GM12878 (cell line): ENCODE measurements around the gene DENR. TPM values are rescaled to one million over a fixed set of nuclear protein-coding genes. Genes with fewer than 3 reads are reported as not detected.

Experiments
- ATAC-seq: fragments of 200-7000 bp; cut with Tn5 transposase; 3 replicates; pipeline ENCODE4 v1.9.1; 2020; ENCODE audit warnings: mild to moderate bottlenecking, moderate library complexity
- BruUV-seq: library from RNA; stranded (reverse); fragments of 400-500 nt; replicated peaks from 2 replicates; lab custom pipeline; 2021; lab: Mats Ljungman, UMichigan
- CTCF ChIA-PET: fragments of 300-600 bp; sonication (Branson Sonifier 250); formaldehyde crosslinking; extraction: SDS; loops from one replicate; lab custom pipeline; 2021; ENCODE audit warnings: inconsistent platforms; lab: Yijun Ruan, JAX
- POLR2A ChIA-PET: fragments of 350-600 bp; formaldehyde crosslinking; extraction: SDS; loops from one replicate; lab custom pipeline; 2021; ENCODE audit warnings: inconsistent platforms; lab: Charles Lee
- RAD21 ChIA-PET: fragments of 300-600 bp; sonication (Branson Sonifier 250); formaldehyde crosslinking; loops from one replicate; lab custom pipeline; 2023; ENCODE audit warnings: antibody characterized with exemption; ENCODE audit not compliant: unreplicated experiment; lab: Charles Lee
- SMC1A ChIA-PET: fragments of 300-600 bp; sonication (Branson Sonifier 250); formaldehyde crosslinking; loops from one replicate; lab custom pipeline; 2023; ENCODE audit not compliant: unreplicated experiment, uncharacterized antibody; lab: Charles Lee
- DNase-seq: peaks from one replicate; pipeline ENCODE4 v3.0.0-alpha.2; 2011; ENCODE audit warnings: low read depth, low spot score
- FAIRE-seq: peaks from 3 replicates; lab custom pipeline; 2011; peaks lifted over from hg19 to GRCh38; lab: Jason Lieb, UNC
- H2AFZ ChIP-seq: 2 replicates; pipeline ENCODE4 v1.6.0; 2011; ENCODE audit warnings: low read depth, low read length, control low read depth; ENCODE audit not compliant: control insufficient read depth
- H3K27ac ChIP-seq: 2 replicates; pipeline ENCODE4 v1.5.1; 2011; ENCODE audit warnings: control low read depth; ENCODE audit not compliant: control insufficient read depth, insufficient read depth
- H3K27me3 ChIP-seq, 2 experiments: replicated peaks in 1 of 2; 2 replicates each; pipeline versions ENCODE4 v1.6.0 to v1.6.1; 2011; ENCODE audit warnings: low read length in 1 of 2; ENCODE audit not compliant: control insufficient read depth in 2 of 2, insufficient read depth in 2 of 2
- H3K36me3 ChIP-seq, 2 experiments: 2 replicates each; pipeline ENCODE4 v1.5.1; 2011; ENCODE audit warnings: low read length in 1 of 2; ENCODE audit not compliant: control insufficient read depth in 2 of 2, insufficient read depth in 2 of 2
- H3K4me1 ChIP-seq: 2 replicates; pipeline ENCODE4 v1.6.1; 2011; ENCODE audit warnings: mild to moderate bottlenecking, low read length, moderate library complexity, mixed read lengths; ENCODE audit not compliant: control insufficient read depth, insufficient read depth
- H3K4me2 ChIP-seq: 2 replicates; pipeline ENCODE4 v1.6.0; 2011; ENCODE audit warnings: control low read depth; ENCODE audit not compliant: control insufficient read depth, insufficient read depth
- H3K4me3 ChIP-seq: fragments of 200-600 bp; sonication (generic); 2 replicates; pipeline ENCODE4 v1.5.1; 2016
- H3K79me2 ChIP-seq: 2 replicates; pipeline ENCODE4 v1.6.0; 2011; ENCODE audit warnings: low read length; ENCODE audit not compliant: control insufficient read depth, insufficient read depth
- H3K9ac ChIP-seq: 2 replicates; pipeline ENCODE4 v1.8.0; 2011; ENCODE audit warnings: low read length, control low read depth, mixed read lengths; ENCODE audit not compliant: control insufficient read depth, insufficient read depth
- H3K9me3 ChIP-seq: replicated peaks from 3 replicates; pipeline ENCODE4 v1.5.1; 2011; ENCODE audit warnings: mild to moderate bottlenecking, low read length; ENCODE audit not compliant: control insufficient read depth, insufficient read depth
- H4K20me1 ChIP-seq: 2 replicates; pipeline ENCODE4 v1.6.0; 2011; ENCODE audit not compliant: control insufficient read depth, insufficient read depth
- ATF3 ChIP-seq: IDR thresholded peaks from 2 replicates; pipeline ENCODE4 v1.6.1; 2011; ENCODE audit warnings: low read depth, mild to moderate bottlenecking, low read length, moderate library complexity, borderline replicate concordance; ENCODE audit errors: extremely low read depth
- CREM ChIP-seq: IDR thresholded peaks from 2 replicates; pipeline ENCODE4 v1.6.1; 2014; ENCODE audit warnings: antibody characterized with exemption, low read depth
- E2F8 ChIP-seq: fragments of 450-650 bp; IDR thresholded peaks from 2 replicates; pipeline ENCODE4 v1.6.1; 2018; ENCODE audit warnings: mild to moderate bottlenecking, low read depth, moderate library complexity; ENCODE audit not compliant: partially characterized antibody
- E4F1 ChIP-seq: fragments of 450-650 bp; IDR thresholded peaks from 2 replicates; pipeline ENCODE4 v1.6.1; 2018; ENCODE audit warnings: borderline replicate concordance, mild to moderate bottlenecking; ENCODE audit not compliant: partially characterized antibody
- IRF5 ChIP-seq: fragments of 450-650 bp; IDR thresholded peaks from 2 replicates; pipeline ENCODE4 v1.6.1; 2017; ENCODE audit warnings: borderline replicate concordance
- KDM1A ChIP-seq: fragments of 200-600 bp; sonication (generic); IDR thresholded peaks from 2 replicates; pipeline ENCODE4 v1.6.1; 2016; ENCODE audit warnings: borderline replicate concordance
- MAX ChIP-seq: IDR thresholded peaks from 2 replicates; pipeline ENCODE4 v1.6.1; 2012; ENCODE audit warnings: low read depth, low read length, improper control_type of control experiment
- PBX3 ChIP-seq: IDR thresholded peaks from 2 replicates; pipeline ENCODE4 v1.6.1; 2011; ENCODE audit warnings: mild to moderate bottlenecking, low read depth, low read length, moderate library complexity; ENCODE audit not compliant: insufficient replicate concordance
- SKIL ChIP-seq: fragments of 450-650 bp; IDR thresholded peaks from 2 replicates; pipeline ENCODE4 v1.6.1; 2017; ENCODE audit warnings: mild to moderate bottlenecking, low read depth, inconsistent platforms; ENCODE audit not compliant: poor library complexity, severe bottlenecking
- WGBS: methylation state at CpG from one replicate; pipeline ENCODE4 v1.1.6; 2016; ENCODE audit warnings: low lambda C conversion rate; ENCODE audit not compliant: insufficient replicate concordance, insufficient coverage; ENCODE audit errors: missing lambda C conversion rate; 5-methylcytosine and 5-hydroxymethylcytosine counted together
- in situ Hi-C: fragments of 300-500 bp; cut with MboI; formaldehyde crosslinking; loops from 9 replicates; pipeline ENCODE4 v1.14.3; 2018; ENCODE audit warnings: mixed read lengths
- intact Hi-C: fragments of 100-400 bp; cut with micrococcal nuclease; formaldehyde crosslinking; loops from one replicate; pipeline ENCODE4 v1.14.2; 2022; ENCODE audit not compliant: unreplicated experiment
- polyA plus RNA-seq, 11 experiments: library from polyadenylated mRNA; depleted of rRNA in 4 of 11; unstranded in 6 of 11; stranded (reverse) in 5 of 11; fragments of >200 nt; fragmentation: Nextera tagmentation in 4 of 11; fragmentation: Illumina TruSeq in 1 of 11; extraction: Ambion mirVana in 4 of 11; extraction: Trizol in 1 of 11; gene quantifications; 1 replicate in 1 of 11; 2 replicates in 10 of 11; pipeline versions ENCODE4 v1.2.1 to v1.2.3, GENCODE V29; 2011 to 2016; ENCODE audit warnings: inconsistent platforms in 2 of 11, missing spikeins in 2 of 11, low read depth in 1 of 11
- total RNA-seq, 4 experiments: library from RNA; depleted of rRNA in 3 of 4; stranded (reverse); fragments of >200 nt in 3 of 4; fragmentation: Illumina TruSeq in 1 of 4; extraction: Trizol in 1 of 4; gene quantifications; 2 replicates each; pipeline versions ENCODE4 v1.2.1 to v1.2.3, GENCODE V29; 2013 to 2021

Gene DENR
- total and polyA plus RNA-seq, 10 of the 15 experiments (the other 5 are each of a cell fraction or from before 2014, with no cell fraction given) = 29.4 to 97.7 (median 58.3) TPM

- no peak for TF ChIP-seq SKIL
Measured at GRCh38 chr12:122788387-122788786, 35.8 kb downstream of the DENR start (continued).

- Histone ChIP-seq H4K20me1 (no peaks in the 10 kb centered on the region), H3K4me1 (peaks cover 10% of the 10 kb centered on the region), H3K9me3 (no peaks in the 10 kb centered on the region), H3K36me3 (no peaks in the 10 kb centered on the region), H3K4me3 (no peak overlapping the region), H3K27me3 (no peaks in the 10 kb centered on the region), H3K79me2 (no peaks in the 10 kb centered on the region), H3K4me2 (no peak overlapping the region), H3K27ac (no peak overlapping the region), H2AFZ (no peak overlapping the region), H3K9ac (no peak overlapping the region)
- 73% methylated on average over 5 of the region's 5 CpGs for WGBS
- BruUV-seq = no TSS peak
- ChIA-PET RAD21 (no interaction called here), POLR2A (interaction anchor here (0.6 kb wide), 2 partner anchors 10 to 383 kb away, joined by 3 read pairs; no protein-coding TSS in a partner anchor), CTCF (interaction anchor here (1.7 to 1.9 kb wide), 2 partner anchors 8 to 12 kb away, joined by 7 read pairs; no protein-coding TSS in a partner anchor), SMC1A (interaction anchor here (0.9 to 1.6 kb wide), 2 partner anchors 8 to 68 kb away, joined by 3 to 6 read pairs; no protein-coding TSS in a partner anchor)
- intact Hi-C loops (loop anchor here (5.0 kb wide), 1 partner anchor 48 kb away; the partner anchor contains the start of gene HIP1R), in situ Hi-C loops (loop anchor here (5.0 kb wide), 1 partner anchor 163 kb away; no protein-coding TSS in a partner anchor)
- ATAC-seq (no peak), FAIRE-seq (no peak), DNase-seq (no peak)
- TF ChIP-seq ATF3 = no peak
- no peak for TF ChIP-seq E4F1
- TF ChIP-seq E2F8 = no peak
- no peak for TF ChIP-seq CREM
- TF ChIP-seq PBX3 = no peak
- no peak for TF ChIP-seq IRF5
- TF ChIP-seq MAX = no peak
- TF ChIP-seq KDM1A = no peak
Measured at GRCh38 chr12:122789637-122790036, 37.0 kb downstream of the DENR start.
